Keratinocyte (primary cell): Measurements from ENCODE around the gene PRKCE. TPM values are rescaled to one million over a fixed set of nuclear protein-coding genes. Genes with fewer than 3 reads are reported as not detected.

Source experiments
- DNase-seq: peaks from one replicate; pipeline ENCODE4 v3.0.0-alpha.2; 2011; ENCODE audit warnings: low read depth, missing footprints, low spot score
- FAIRE-seq: peaks from 2 replicates; lab custom pipeline; 2011; peaks lifted over from hg19 to GRCh38; lab: Jason Lieb, UNC
- H2AFZ ChIP-seq: 2 replicates; pipeline ENCODE4 v1.6.0; 2012; ENCODE audit warnings: low read length, control low read depth, inconsistent platforms; ENCODE audit not compliant: control insufficient read depth
- H3K27ac ChIP-seq: 2 replicates; pipeline ENCODE4 v1.5.1; 2011; ENCODE audit warnings: low read length; ENCODE audit not compliant: control insufficient read depth, insufficient read depth
- H3K27me3 ChIP-seq: 3 replicates; pipeline ENCODE4 v1.6.0; 2011; ENCODE audit warnings: low read length; ENCODE audit not compliant: control insufficient read depth, insufficient read depth; ENCODE audit errors: extremely low read depth
- H3K36me3 ChIP-seq, 2 experiments: 2 replicates in 1 of 2; 3 replicates in 1 of 2; pipeline ENCODE4 v1.5.1; 2011; ENCODE audit warnings: low read length in 2 of 2, mild to moderate bottlenecking in 1 of 2; ENCODE audit not compliant: control insufficient read depth in 2 of 2, insufficient read depth in 2 of 2; ENCODE audit errors: extremely low read depth in 1 of 2
- H3K4me1 ChIP-seq: 3 replicates; pipeline ENCODE4 v1.5.1; 2011; ENCODE audit warnings: low read length; ENCODE audit not compliant: control insufficient read depth, insufficient read depth; ENCODE audit errors: extremely low read depth
- H3K4me2 ChIP-seq: 3 replicates; pipeline ENCODE4 v1.6.0; 2011; ENCODE audit warnings: low read depth, low read length; ENCODE audit not compliant: control insufficient read depth, insufficient read depth; ENCODE audit errors: extremely low read depth
- H3K4me3 ChIP-seq, 3 experiments: fragments of 200-600 bp in 1 of 3; sonication (generic) in 1 of 3; 2 replicates in 2 of 3; 3 replicates in 1 of 3; pipeline ENCODE4 v1.5.1; 2011 to 2016; ENCODE audit warnings: low read length in 3 of 3, mild to moderate bottlenecking in 3 of 3, control low read depth in 2 of 3, inconsistent platforms in 1 of 3, low read depth in 1 of 3, mixed read lengths in 1 of 3, mixed run types in 1 of 3, moderate library complexity in 1 of 3; ENCODE audit not compliant: control insufficient read depth in 2 of 3, insufficient read depth in 2 of 3; ENCODE audit errors: extremely low read depth in 1 of 3
- H3K79me2 ChIP-seq: 2 replicates; pipeline ENCODE4 v1.6.0; 2012; ENCODE audit warnings: low read length; ENCODE audit not compliant: control insufficient read depth, insufficient read depth
- H3K9ac ChIP-seq: 3 replicates; pipeline ENCODE4 v1.6.0; 2011; ENCODE audit warnings: low read length; ENCODE audit not compliant: control insufficient read depth, insufficient read depth; ENCODE audit errors: extremely low read depth
- H3K9me1 ChIP-seq: 3 replicates; pipeline ENCODE4 v1.6.0; 2011; ENCODE audit warnings: low read length; ENCODE audit not compliant: control insufficient read depth, insufficient read depth; ENCODE audit errors: extremely low read depth
- H3K9me3 ChIP-seq: 2 replicates; pipeline ENCODE4 v1.5.1; 2012; ENCODE audit warnings: low read depth, low read length; ENCODE audit not compliant: control insufficient read depth
- H4K20me1 ChIP-seq: 3 replicates; pipeline ENCODE4 v1.6.0; 2011; ENCODE audit warnings: low read length; ENCODE audit not compliant: control insufficient read depth, insufficient read depth; ENCODE audit errors: extremely low read depth
- EZH2 ChIP-seq: IDR thresholded peaks from one replicate; pipeline ENCODE4 v1.6.1; 2012; ENCODE audit warnings: inconsistent platforms, mild to moderate bottlenecking, low read length, moderate library complexity
- dilution Hi-C: fragments of 300-500 bp; cut with MboI; formaldehyde crosslinking; loops from one replicate; pipeline ENCODE4 v1.7.0; 2020; ENCODE audit warnings: low sequenced_read_pairs; ENCODE audit not compliant: extremely low pct_ligation_motif_present
- polyA plus RNA-seq, 5 experiments: library from polyadenylated mRNA; depleted of rRNA in 3 of 5; stranded (reverse) in 3 of 5; stranded (forward) in 1 of 5; unstranded in 1 of 5; fragments of >200 nt; gene quantifications; 1 replicate in 1 of 5; 2 replicates in 3 of 5; 3 replicates in 1 of 5; pipeline versions ENCODE4 v1.2.1 to v1.2.3, GENCODE V29; 2011 to 2012; ENCODE audit warnings: missing spikeins in 2 of 5, low read depth in 1 of 5, low replicate concordance in 1 of 5
- TF ChIP-seq, protein P1 (sequence below), 3 experiments: IDR thresholded peaks in 1 of 3; conservative IDR thresholded peaks in 1 of 3; optimal IDR thresholded peaks in 1 of 3; 2 replicates in 2 of 3; 3 replicates in 1 of 3; pipeline versions ENCODE3 to v1.5.1; 2011; ENCODE audit warnings: low read length in 3 of 3, mild to moderate bottlenecking in 3 of 3, moderate library complexity in 2 of 3, control low read depth in 1 of 3, inconsistent platforms in 1 of 3; ENCODE audit not compliant: insufficient read depth in 2 of 3; ENCODE audit errors: extremely low read depth in 1 of 3

PRKCE gene
- polyA plus RNA-seq, 1 donor (not counting 4 experiments of a cell fraction or from before 2014, with no cell fraction given) = 2.0 TPM

DNA sequence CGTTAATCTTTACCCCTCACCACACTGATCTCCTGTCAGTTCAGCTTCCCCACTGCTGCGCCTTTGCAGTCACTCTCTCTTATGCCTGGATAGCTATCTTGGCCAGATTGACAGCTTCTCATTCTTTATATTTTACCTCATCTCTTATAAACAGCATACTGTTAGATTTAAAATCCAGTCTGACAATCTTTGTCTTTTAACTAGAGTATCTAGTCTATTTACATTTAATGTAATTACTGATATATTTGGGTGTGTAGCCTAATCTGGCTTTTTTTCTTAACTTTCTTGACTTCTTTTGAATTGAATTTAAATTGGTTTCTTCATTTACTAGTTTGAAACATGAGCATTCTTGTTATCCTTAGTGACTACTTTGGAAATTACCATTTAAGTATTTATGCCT lies 225.1 kb downstream of the PRKCE start:
- no peak for TF ChIP-seq EZH2
- TF ChIP-seq, protein P1, sequence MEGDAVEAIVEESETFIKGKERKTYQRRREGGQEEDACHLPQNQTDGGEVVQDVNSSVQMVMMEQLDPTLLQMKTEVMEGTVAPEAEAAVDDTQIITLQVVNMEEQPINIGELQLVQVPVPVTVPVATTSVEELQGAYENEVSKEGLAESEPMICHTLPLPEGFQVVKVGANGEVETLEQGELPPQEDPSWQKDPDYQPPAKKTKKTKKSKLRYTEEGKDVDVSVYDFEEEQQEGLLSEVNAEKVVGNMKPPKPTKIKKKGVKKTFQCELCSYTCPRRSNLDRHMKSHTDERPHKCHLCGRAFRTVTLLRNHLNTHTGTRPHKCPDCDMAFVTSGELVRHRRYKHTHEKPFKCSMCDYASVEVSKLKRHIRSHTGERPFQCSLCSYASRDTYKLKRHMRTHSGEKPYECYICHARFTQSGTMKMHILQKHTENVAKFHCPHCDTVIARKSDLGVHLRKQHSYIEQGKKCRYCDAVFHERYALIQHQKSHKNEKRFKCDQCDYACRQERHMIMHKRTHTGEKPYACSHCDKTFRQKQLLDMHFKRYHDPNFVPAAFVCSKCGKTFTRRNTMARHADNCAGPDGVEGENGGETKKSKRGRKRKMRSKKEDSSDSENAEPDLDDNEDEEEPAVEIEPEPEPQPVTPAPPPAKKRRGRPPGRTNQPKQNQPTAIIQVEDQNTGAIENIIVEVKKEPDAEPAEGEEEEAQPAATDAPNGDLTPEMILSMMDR (optimal IDR thresholded peaks at IDR 0.05 in 1 of 3, IDR thresholded peaks at IDR 0.05 in 1 of 3, conservative IDR thresholded peaks at IDR 0.05 in 1 of 3; ENCODE audit: extremely low read depth in 1 of 3, insufficient read depth in 2 of 3, low read length in 3 of 3) = no peak
- Histone ChIP-seq H3K9me3 (peaks cover 2% of the 10 kb centered on the region), H3K79me2 (no peaks in the 10 kb centered on the region), H3K9me1 (no peaks in the 10 kb centered on the region), H3K27ac (no peak overlapping the region), H2AFZ (no peak overlapping the region), H3K9ac (no peak overlapping the region), H3K27me3 (no peaks in the 10 kb centered on the region), H3K4me1 (no peaks in the 10 kb centered on the region), H3K4me3 (no peak overlapping the region), H3K4me2 (no peak overlapping the region), H4K20me1 (no peaks in the 10 kb centered on the region), H3K36me3 (no peaks in the 10 kb centered on the region)
- no peak for DNase-seq
- FAIRE-seq = no peak
- dilution Hi-C loops = no loop called here

DNA sequence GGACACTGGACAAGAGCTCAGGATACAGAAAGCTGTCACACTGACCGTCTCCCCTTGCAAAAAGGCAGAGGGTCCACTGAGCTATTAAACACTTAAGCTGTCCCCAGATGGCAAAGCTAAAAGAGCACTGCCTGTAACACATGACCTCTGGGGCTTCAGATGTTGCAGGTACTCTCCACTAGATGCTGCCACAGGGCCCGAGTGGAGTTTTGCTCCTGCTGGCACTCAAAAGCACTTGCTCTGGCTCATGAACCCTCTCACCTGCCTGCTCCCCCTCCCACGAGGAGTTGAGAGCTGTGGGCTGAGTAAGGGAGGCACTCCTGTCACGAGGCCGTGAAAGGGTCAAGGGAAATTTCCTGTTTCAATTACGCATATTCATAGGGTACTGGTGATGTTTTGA lies 227.9 kb downstream of the PRKCE start:
- Histone ChIP-seq H3K4me3 (no peak overlapping the region), H3K79me2 (no peaks in the 10 kb centered on the region), H3K27ac (no peak overlapping the region), H4K20me1 (no peaks in the 10 kb centered on the region), H3K9me3 (peaks cover 2% of the 10 kb centered on the region), H3K4me1 (no peaks in the 10 kb centered on the region), H3K9ac (no peak overlapping the region), H3K27me3 (no peaks in the 10 kb centered on the region), H3K36me3 (no peaks in the 10 kb centered on the region), H3K9me1 (no peaks in the 10 kb centered on the region), H3K4me2 (no peak overlapping the region), H2AFZ (no peak overlapping the region)
- TF ChIP-seq, protein P1 (optimal IDR thresholded peaks at IDR 0.05 in 1 of 3, IDR thresholded peaks at IDR 0.05 in 1 of 3, conservative IDR thresholded peaks at IDR 0.05 in 1 of 3; ENCODE audit: extremely low read depth in 1 of 3, insufficient read depth in 2 of 3, low read length in 3 of 3) = peak in 1 of 3 experiments; percentile 14
- TF ChIP-seq EZH2 = no peak
- FAIRE-seq (no peak), DNase-seq (no peak)
- dilution Hi-C loops = no loop called here
